CD4-positive, alpha-beta T cell treated with Interleukin-2 at 100 ng/mL for 4 hours (primary cell): ENCODE data around the gene POU2AF3.

ENCODE experiments used
- DNase-seq: peaks from one replicate; pipeline ENCODE4 v3.0.0-alpha.2; 2020; ENCODE audit warnings: low spot score

The POU2AF3 gene

DNA sequence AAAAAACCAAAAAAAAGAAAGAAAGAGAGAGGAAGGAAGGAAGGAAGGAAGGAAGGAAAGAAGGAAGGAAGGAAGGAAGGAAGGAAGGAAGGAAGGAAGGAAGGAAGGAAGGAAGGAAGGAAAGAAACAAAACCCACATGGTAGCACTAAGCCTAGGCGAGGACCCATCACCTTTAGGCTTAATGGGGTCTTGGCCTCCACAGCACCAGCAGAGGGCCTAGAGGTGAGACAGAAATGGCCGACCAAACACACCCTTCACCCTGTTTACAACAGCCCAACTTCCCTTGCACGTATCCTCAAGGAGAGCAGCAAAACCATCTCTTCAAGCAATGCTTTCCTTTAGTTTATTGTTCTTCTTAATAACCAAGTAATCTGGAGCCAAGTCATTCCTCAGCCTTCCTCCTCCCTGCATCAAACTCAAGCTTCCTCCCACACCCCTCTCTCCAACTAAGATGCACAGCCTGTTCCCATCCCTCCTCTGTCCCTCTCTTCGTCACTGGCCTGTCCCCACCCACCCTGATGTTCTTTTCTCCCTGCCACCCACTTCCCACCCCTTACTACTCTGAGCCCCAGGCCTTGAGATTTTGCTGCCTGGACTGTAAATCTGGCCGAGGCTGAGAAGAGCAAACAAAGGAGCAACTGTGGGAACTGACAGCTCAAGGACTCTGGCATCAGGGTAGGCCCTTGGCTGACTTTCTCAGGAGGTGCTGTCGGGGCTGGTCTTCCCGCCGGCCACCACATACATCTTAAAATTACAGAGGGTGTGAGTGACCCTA is 54.8 kb downstream of the POU2AF3 start:
- no peak for DNase-seq

DNA sequence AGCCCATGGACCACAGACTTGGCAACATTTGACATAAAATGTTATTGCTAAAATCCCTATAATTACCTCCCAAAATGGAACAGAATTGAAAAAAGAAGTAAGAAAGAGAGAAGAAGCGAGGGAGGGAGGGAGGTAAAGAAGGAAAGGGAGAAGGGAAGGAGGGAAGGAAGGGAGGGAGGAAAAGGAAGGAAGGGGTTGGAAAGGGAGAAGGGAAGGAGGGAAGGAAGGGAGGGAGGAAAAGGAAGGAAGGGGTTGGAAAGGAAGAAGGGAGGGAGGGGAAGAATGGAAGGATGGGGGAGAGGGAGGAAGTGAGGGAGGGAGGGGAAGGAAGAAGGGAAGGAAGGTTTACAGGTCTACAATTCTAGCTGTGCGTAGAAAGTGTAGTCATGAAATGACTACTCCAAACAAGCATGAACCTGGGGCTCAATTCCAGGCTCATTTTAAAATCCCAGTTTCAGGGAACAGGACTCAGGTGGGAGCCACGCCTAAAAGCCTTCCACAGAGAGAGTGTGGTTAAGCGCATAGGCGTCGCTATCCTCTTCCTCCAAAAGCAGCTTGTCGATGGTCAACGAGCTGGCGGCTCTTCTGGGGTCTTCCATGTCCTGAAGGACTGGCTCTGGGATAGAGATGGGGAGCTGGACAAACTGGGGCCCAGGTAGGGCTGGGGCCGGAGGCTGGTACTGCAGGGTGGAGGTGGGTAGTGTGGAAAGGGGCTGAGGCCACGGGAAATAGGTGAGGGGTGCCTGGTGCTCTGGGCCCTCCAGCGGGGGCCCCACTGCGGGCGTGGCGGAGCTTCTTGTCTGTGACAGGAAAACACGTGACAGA is 55.6 kb downstream of the POU2AF3 start:
- DNase-seq: no peak

DNA sequence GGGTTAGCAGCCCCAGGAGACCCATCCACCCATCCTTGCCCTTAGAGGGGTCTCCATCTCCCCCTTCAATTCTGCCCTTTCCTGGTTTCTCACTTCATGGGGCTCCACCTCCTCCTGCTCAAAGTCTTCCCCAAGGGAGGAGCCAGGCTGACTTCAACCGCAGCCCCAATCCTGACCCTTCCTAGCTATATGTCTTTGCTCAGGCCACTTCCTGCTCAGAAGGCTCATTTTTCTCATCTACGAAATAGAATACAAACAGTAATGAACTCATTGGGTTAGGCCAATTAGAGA is 56.2 kb downstream of the POU2AF3 start:
- no peak for DNase-seq

DNA sequence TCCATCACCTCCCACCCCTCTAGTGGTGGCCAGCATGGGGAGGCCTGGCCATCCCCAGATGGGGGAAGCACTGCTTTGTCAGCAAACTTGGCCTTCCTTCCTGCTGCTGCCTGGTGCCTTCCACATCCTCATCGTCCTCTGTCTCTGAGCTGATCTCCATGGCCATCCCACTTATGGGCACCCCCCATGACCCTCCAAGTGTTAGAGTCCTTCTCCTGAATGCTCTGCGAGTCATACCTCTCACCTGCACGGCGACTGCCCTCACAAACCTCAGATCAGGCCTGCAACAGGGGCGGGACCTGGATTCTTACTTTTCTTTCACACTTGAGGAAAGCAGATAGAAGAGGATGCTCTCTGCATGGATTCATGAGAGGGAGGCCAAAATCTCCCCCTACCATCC is 56.8 kb downstream of the POU2AF3 start:
- DNase-seq: no peak

DNA sequence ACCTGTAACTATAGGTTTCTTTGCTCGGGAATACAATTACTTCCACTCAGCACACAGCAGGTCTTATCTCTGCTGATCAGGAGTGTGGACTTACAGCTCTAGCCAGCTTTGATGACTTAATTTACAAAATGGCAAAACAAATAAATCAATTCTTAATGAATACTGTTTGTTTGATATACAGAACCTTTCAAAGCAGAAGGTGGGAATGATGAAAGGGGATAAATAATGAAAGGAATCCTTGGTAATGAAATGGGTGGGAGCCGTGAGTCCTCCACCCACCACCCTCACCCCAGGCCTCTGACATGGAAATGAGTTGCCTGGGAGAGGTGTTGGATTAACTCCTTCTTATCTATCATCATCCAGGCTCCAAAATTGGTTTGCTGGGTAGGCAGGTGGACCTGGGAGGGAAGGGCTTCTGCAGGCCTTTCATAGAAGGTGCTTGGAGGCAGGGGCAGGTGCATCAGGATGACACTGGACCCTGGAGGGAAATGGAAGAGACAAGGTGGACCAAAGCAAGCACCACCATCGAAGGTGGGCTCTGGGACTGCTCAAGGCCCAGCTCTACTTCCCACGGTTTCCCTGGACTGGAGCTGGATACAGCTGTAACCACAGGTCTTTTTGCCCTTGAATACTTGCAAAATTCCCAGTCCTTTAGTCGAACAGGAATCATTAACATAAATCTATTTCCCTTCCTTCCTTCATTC is 57.8 kb downstream of the POU2AF3 start:
- DNase-seq: no peak

DNA sequence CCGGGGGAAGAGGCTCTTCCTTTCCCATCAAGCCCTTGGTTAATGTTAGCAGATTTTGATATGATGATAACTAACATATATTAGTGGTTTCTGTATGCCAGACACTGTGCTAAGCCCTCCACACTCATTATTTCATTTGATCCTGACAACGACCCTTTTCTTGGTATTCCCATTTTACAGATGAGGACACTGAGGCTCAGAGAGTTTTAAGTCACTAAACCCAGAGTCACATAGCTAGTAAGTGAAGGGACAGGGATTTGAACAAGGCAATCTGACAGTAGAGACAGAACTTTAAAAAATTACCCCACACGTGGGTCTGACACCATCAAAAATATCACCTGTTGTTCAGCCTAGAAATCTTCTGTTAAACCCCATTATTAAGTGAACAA is 58.3 kb downstream of the POU2AF3 start:
- DNase-seq: no peak

DNA sequence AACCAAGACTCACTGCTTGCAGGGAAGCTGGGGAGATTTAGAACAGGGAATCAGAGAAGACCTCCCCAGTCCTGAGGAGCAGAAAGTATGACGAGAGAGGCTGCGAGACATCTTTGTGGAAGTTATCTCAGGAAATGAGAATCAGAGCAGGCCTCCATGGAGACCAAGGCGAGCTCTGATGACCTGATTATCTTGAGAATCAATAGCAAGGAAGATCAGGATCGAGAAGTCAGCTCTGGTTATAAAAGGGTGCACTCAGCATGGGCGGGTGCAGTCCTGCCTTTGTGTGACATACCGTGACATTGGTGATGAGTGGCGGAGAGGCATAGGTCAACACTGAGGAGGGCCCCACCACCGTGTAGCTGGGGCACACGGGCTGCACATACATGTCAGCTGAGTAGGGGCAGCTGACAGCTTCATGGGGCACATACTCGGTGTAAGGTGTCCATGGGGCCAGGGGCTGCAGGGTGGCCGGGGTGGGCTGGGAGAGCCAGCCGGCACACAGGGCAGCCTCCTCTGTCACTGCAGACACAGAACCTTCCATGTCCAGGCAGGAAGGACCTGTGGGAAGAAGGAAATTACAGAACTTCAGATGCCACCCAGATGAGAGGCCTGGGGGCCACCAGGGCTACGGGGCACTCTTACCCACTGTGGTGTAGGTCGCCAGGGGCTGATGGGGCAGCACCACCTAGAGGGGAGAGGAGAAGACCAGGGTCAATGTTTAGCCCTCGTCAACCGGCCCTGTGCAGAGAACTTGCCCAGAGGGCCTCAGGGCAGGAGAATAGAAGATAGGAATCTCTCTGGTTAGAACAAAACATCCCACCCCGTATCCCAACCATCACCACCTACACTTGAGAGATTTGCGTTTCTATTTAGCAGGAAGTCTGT is 59.0 kb downstream of the POU2AF3 start:
- DNase-seq: no peak
